ENCODE results near the gene POLD3. TPM values are rescaled to one million over a fixed set of nuclear protein-coding genes. Genes with fewer than 3 reads are reported as not detected.

The POLD3 gene
- polyA plus RNA-seq, 1 donor from 2014 or later: 16.8 TPM

DNA sequence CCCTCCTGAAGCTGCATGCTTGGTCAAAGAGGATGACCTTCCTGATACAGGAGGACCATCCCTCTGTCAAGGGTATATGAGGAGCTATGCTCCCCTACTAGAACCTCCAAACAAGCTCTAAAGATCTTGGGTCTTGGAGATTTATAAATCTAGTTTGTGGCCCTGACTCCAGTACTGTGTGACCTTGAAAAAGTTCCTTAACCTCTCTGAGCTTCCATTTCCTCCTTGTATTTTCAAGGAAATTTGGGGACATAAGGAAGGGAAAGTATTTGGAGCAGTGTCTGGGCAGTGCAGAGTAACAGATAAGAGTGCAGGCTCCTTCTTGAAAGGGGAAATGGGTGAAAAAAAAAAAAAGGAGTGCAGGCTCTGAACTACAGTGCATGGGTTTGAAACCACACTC, 93.0 kb downstream of the POLD3 start:
- TF ChIP-seq POLR2AphosphoS5 (IDR thresholded peaks at IDR 0.05) (no peak), EP300 (conservative IDR thresholded peaks at IDR 0.05; ENCODE audit: poor library complexity, severe bottlenecking) (no peak), RAD21 (conservative IDR thresholded peaks at IDR 0.05) (no peak), MXI1 (conservative IDR thresholded peaks at IDR 0.05; ENCODE audit: poor library complexity, severe bottlenecking) (no peak), EZH2 (IDR thresholded peaks at IDR 0.05; ENCODE audit: borderline replicate concordance, insufficient read depth, low read length, poor library complexity, severe bottlenecking) (no peak), SMC3 (conservative IDR thresholded peaks at IDR 0.05; ENCODE audit: poor library complexity) (no peak), REST (IDR thresholded peaks at IDR 0.05; ENCODE audit: borderline replicate concordance) (no peak), TAF1 (IDR thresholded peaks at IDR 0.05; ENCODE audit: low read depth) (no peak)
- TF ChIP-seq, protein P1, sequence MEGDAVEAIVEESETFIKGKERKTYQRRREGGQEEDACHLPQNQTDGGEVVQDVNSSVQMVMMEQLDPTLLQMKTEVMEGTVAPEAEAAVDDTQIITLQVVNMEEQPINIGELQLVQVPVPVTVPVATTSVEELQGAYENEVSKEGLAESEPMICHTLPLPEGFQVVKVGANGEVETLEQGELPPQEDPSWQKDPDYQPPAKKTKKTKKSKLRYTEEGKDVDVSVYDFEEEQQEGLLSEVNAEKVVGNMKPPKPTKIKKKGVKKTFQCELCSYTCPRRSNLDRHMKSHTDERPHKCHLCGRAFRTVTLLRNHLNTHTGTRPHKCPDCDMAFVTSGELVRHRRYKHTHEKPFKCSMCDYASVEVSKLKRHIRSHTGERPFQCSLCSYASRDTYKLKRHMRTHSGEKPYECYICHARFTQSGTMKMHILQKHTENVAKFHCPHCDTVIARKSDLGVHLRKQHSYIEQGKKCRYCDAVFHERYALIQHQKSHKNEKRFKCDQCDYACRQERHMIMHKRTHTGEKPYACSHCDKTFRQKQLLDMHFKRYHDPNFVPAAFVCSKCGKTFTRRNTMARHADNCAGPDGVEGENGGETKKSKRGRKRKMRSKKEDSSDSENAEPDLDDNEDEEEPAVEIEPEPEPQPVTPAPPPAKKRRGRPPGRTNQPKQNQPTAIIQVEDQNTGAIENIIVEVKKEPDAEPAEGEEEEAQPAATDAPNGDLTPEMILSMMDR (IDR thresholded peaks at IDR 0.05; ENCODE audit: poor library complexity, severe bottlenecking): no peak
- Histone ChIP-seq H3K4me3 (ENCODE audit: low read length) (no peak overlapping the region), H2AFZ (ENCODE audit: low read depth, low read length) (no peak overlapping the region), H3K9ac (ENCODE audit: low read length) (no peak overlapping the region), H3K9me3 (ENCODE audit: low read length) (no peaks in the 10 kb centered on the region), H3K4me2 (ENCODE audit: low read length) (no peak overlapping the region), H3K79me2 (replicated peaks; ENCODE audit: insufficient read depth, low read length) (no peaks in the 10 kb centered on the region), H3F3A (ENCODE audit: insufficient read depth, low read length, poor library complexity, severe bottlenecking) (no peaks in the 10 kb centered on the region), H4K20me1 (ENCODE audit: insufficient read depth) (no peaks in the 10 kb centered on the region), H3K9me2 (ENCODE audit: insufficient read depth, low read length) (no peaks in the 10 kb centered on the region), H3K36me3 (ENCODE audit: insufficient read depth, low read length) (no peaks in the 10 kb centered on the region), H3K27ac (ENCODE audit: low read length) (no peak overlapping the region), H3K27me3 (ENCODE audit: insufficient read depth, low read depth, low read length) (peaks cover 10% of the 10 kb centered on the region)

DNA sequence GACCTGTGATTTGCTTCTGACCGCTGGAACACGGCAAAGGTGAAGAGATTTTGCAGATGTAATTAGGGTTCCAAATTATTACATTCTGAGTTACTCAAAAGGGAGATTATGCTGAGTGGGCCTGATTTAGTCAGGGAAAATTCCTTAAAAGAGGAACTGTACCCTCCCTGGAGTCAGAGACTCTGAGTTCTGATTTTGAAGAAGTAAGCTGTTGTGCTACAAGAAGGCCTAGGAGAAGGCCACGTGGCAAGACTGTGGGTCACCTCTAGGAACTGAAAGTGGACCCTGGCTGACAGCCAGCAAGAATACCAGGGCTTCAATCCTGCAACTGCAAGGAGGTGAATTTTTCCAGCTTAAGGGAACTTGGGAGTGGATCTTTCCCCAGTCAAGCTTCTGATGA, 93.5 kb downstream of the POLD3 start:
- H3K27me3 ChIP-seq (ENCODE audit: insufficient read depth, low read depth, low read length): peaks cover 10% of the 10 kb centered on the region
- H3K9me2 ChIP-seq (ENCODE audit: insufficient read depth, low read length): no peaks in the 10 kb centered on the region
- TF ChIP-seq TAF1 (IDR thresholded peaks at IDR 0.05; ENCODE audit: low read depth) (no peak), EZH2 (IDR thresholded peaks at IDR 0.05; ENCODE audit: borderline replicate concordance, insufficient read depth, low read length, poor library complexity, severe bottlenecking) (no peak), RAD21 (conservative IDR thresholded peaks at IDR 0.05) (no peak), EP300 (conservative IDR thresholded peaks at IDR 0.05; ENCODE audit: poor library complexity, severe bottlenecking) (no peak), MXI1 (conservative IDR thresholded peaks at IDR 0.05; ENCODE audit: poor library complexity, severe bottlenecking) (no peak)
- TF ChIP-seq, protein P1 (IDR thresholded peaks at IDR 0.05; ENCODE audit: poor library complexity, severe bottlenecking): no peak
- no peak overlapping the region for H2AFZ ChIP-seq (ENCODE audit: low read depth, low read length)
- H3K36me3 ChIP-seq (ENCODE audit: insufficient read depth, low read length): no peaks in the 10 kb centered on the region
- H3F3A ChIP-seq (ENCODE audit: insufficient read depth, low read length, poor library complexity, severe bottlenecking): no peaks in the 10 kb centered on the region
- H4K20me1 ChIP-seq (ENCODE audit: insufficient read depth): no peaks in the 10 kb centered on the region
- no peaks in the 10 kb centered on the region for H3K9me3 ChIP-seq (ENCODE audit: low read length)
- no peak overlapping the region for H3K4me2 ChIP-seq (ENCODE audit: low read length)
- H3K4me3 ChIP-seq (ENCODE audit: low read length): no peak overlapping the region
- H3K9ac ChIP-seq (ENCODE audit: low read length): no peak overlapping the region
- H3K27ac ChIP-seq (ENCODE audit: low read length): no peak overlapping the region
- no peaks in the 10 kb centered on the region for H3K79me2 ChIP-seq (replicated peaks; ENCODE audit: insufficient read depth, low read length)
